GM23248 (cell line): ENCODE data around the gene EFS. TPM values are rescaled to one million over a fixed set of nuclear protein-coding genes. Genes with fewer than 3 reads are reported as not detected.

Source experiments
- DNase-seq: peaks from one replicate; pipeline ENCODE4 v3.0.0-alpha.2; 2015
- H2AFZ ChIP-seq: fragments of 200-600 bp; sonication (generic); 2 replicates; pipeline ENCODE4 v1.6.1; 2016; ENCODE audit warnings: antibody characterized with exemption
- H3F3A ChIP-seq: fragments of 200-600 bp; sonication (generic); 2 replicates; pipeline ENCODE4 v1.6.1; 2016; ENCODE audit warnings: mild to moderate bottlenecking, antibody characterized with exemption, mixed run types; ENCODE audit not compliant: insufficient read depth
- H3K27ac ChIP-seq: fragments of 200-600 bp; sonication (generic); 2 replicates; pipeline ENCODE4 v1.5.1; 2016; ENCODE audit warnings: mild to moderate bottlenecking
- H3K27me3 ChIP-seq: fragments of 200-600 bp; sonication (generic); replicated peaks from 2 replicates; pipeline ENCODE4 v1.6.1; 2016; ENCODE audit warnings: mild to moderate bottlenecking; ENCODE audit not compliant: insufficient read depth
- H3K36me3 ChIP-seq: fragments of 200-600 bp; sonication (generic); 2 replicates; pipeline ENCODE4 v1.6.1; 2016; ENCODE audit warnings: low read depth, mild to moderate bottlenecking
- H3K4me1 ChIP-seq: fragments of 200-600 bp; sonication (generic); 2 replicates; pipeline ENCODE4 v1.6.1; 2016; ENCODE audit warnings: mild to moderate bottlenecking; ENCODE audit not compliant: insufficient read depth
- H3K4me2 ChIP-seq: fragments of 200-600 bp; sonication (generic); one replicate; pipeline ENCODE4 v1.6.1; 2016; ENCODE audit warnings: mild to moderate bottlenecking; ENCODE audit not compliant: unreplicated experiment
- H3K4me3 ChIP-seq: fragments of 200-600 bp; sonication (generic); 2 replicates; pipeline ENCODE4 v1.5.1; 2016; ENCODE audit warnings: mild to moderate bottlenecking
- H3K79me2 ChIP-seq: fragments of 200-600 bp; sonication (generic); 2 replicates; pipeline ENCODE4 v1.6.1; 2016; ENCODE audit warnings: mild to moderate bottlenecking; ENCODE audit not compliant: insufficient read depth
- H3K9ac ChIP-seq: fragments of 200-600 bp; sonication (generic); 2 replicates; pipeline ENCODE4 v1.6.1; 2016; ENCODE audit warnings: mild to moderate bottlenecking
- H3K9me2 ChIP-seq: fragments of 200-600 bp; sonication (generic); 2 replicates; pipeline ENCODE4 v1.6.1; 2016; ENCODE audit warnings: mixed run types, mild to moderate bottlenecking, moderate library complexity; ENCODE audit not compliant: insufficient read depth
- H3K9me3 ChIP-seq: fragments of 200-600 bp; sonication (generic); one replicate; pipeline ENCODE4 v1.6.1; 2017; ENCODE audit warnings: low read depth
- H4K20me1 ChIP-seq: fragments of 200-600 bp; sonication (generic); 2 replicates; pipeline ENCODE4 v1.6.0; 2016; ENCODE audit not compliant: insufficient read depth
- EZH2 ChIP-seq: fragments of 200-600 bp; sonication (generic); IDR thresholded peaks from 2 replicates; pipeline ENCODE4 v1.6.1; 2018; ENCODE audit warnings: antibody characterized with exemption, mild to moderate bottlenecking; ENCODE audit not compliant: insufficient read depth, poor library complexity, severe bottlenecking
- EZH2phosphoT487 ChIP-seq: fragments of 200-600 bp; sonication (generic); IDR thresholded peaks from 2 replicates; pipeline ENCODE4 v1.6.1; 2018; ENCODE audit warnings: antibody characterized with exemption, moderate library complexity, mild to moderate bottlenecking, low read depth; ENCODE audit not compliant: insufficient read depth
- WGBS, 2 experiments: methylation state at CpG; one replicate each; pipeline ENCODE4 v1.1.6; 2015 to 2017; ENCODE audit warnings: low lambda C conversion rate in 2 of 2, low coverage in 1 of 2; ENCODE audit errors: missing lambda C conversion rate in 2 of 2; 5-methylcytosine and 5-hydroxymethylcytosine counted together
- in situ Hi-C: fragments of 300-500 bp; cut with MboI; formaldehyde crosslinking; loops from 2 replicates; pipeline ENCODE4 v1.15.0; 2020
- polyA plus RNA-seq: library from polyadenylated mRNA; unstranded; fragments of >200 nt; fragmentation: Nextera tagmentation; extraction: Ambion mirVana; gene quantifications from 2 replicates; pipeline ENCODE4 v1.2.1, GENCODE V29; 2016
- total RNA-seq: library from RNA; depleted of rRNA; stranded (reverse); fragments of >200 nt; shearing (Covaris generic); gene quantifications from 2 replicates; pipeline ENCODE4 v1.2.3, GENCODE V29; 2014

The EFS gene
- total and polyA plus RNA-seq, 2 experiments from 2014 or later, result 4.2 to 17.3 TPM

DNA sequence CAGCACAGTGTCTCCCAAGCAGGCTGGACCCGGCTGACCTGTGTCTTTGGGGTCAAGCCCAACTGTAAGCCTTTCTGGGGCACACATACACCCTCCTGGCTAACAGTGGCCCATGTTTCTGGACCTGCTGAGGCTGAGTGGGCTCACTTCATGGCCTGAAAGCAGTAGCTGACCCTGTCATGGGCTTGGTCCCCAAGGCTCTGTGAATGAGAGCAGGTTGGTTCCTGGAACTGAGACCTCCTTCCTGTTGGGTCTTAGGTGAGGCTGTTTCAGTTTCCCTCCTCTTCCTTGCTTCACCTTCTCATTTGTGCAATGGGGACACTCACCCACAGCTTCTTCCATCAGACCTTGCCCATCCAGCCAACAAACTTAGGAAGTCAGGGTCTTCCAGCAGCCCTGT, 6.9 kb upstream of the EFS start:
- no peak for TF ChIP-seq EZH2phosphoT487
- TF ChIP-seq EZH2, result no peak
- no peaks in the 10 kb centered on the region for H3K79me2 ChIP-seq
- no peaks in the 10 kb centered on the region for H3K27me3 ChIP-seq
- 23 to 26% methylated on average over 1 of the region's 1 CpG for WGBS, 2 experiments
- H4K20me1 ChIP-seq, result no peaks in the 10 kb centered on the region
- H2AFZ ChIP-seq, result no peak overlapping the region
- no peaks in the 10 kb centered on the region for H3K4me1 ChIP-seq
- H3K4me2 ChIP-seq, result no peak overlapping the region
- H3K4me3 ChIP-seq, result no peak overlapping the region
- H3K9me3 ChIP-seq, result no peaks in the 10 kb centered on the region
- no peak overlapping the region for H3K9ac ChIP-seq
- H3F3A ChIP-seq, result peaks cover 4% of the 10 kb centered on the region; the same call in 1 of the 2 replicates
- in situ Hi-C loops, result no loop called here
- no peak for DNase-seq
- H3K9me2 ChIP-seq, result no peaks in the 10 kb centered on the region
- H3K36me3 ChIP-seq, result no peaks in the 10 kb centered on the region
- no peak overlapping the region for H3K27ac ChIP-seq

DNA sequence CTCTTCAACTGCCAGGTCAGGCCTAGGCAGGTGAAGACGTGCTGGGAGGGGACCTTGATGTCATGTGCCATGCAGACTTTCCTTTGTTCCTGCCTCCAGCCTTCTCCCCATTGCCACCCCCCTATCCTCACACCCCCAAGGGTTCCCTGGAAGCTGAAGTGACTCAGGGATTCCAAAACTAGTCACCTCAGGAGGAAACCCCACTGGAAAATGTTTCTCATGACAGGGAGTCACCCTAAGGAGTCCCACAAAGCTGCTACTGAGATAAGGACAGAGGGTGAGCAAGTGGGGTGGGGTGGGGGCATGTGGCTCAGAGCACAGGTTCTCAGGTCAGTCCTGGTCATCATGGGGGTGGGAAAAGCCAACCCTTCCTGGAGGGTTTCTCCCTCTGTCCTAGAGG, 5.2 kb upstream of the EFS start:
- Histone ChIP-seq H3K9ac (no peak overlapping the region), H3F3A (peaks cover 5% of the 10 kb centered on the region; the same call in 1 of the 2 replicates), H3K36me3 (no peaks in the 10 kb centered on the region), H3K79me2 (no peaks in the 10 kb centered on the region), H3K9me2 (no peaks in the 10 kb centered on the region), H3K4me2 (no peak overlapping the region), H3K9me3 (no peaks in the 10 kb centered on the region), H2AFZ (no peak overlapping the region), H4K20me1 (no peaks in the 10 kb centered on the region), H3K27me3 (no peaks in the 10 kb centered on the region), H3K4me3 (no peak overlapping the region), H3K4me1 (no peaks in the 10 kb centered on the region), H3K27ac (no peak overlapping the region)
- 11 to 17% methylated on average over 1 of the region's 1 CpG for WGBS, 2 experiments
- no peak for TF ChIP-seq EZH2
- no peak for TF ChIP-seq EZH2phosphoT487
- DNase-seq, result peak; percentile 43
- in situ Hi-C loops, result no loop called here

DNA sequence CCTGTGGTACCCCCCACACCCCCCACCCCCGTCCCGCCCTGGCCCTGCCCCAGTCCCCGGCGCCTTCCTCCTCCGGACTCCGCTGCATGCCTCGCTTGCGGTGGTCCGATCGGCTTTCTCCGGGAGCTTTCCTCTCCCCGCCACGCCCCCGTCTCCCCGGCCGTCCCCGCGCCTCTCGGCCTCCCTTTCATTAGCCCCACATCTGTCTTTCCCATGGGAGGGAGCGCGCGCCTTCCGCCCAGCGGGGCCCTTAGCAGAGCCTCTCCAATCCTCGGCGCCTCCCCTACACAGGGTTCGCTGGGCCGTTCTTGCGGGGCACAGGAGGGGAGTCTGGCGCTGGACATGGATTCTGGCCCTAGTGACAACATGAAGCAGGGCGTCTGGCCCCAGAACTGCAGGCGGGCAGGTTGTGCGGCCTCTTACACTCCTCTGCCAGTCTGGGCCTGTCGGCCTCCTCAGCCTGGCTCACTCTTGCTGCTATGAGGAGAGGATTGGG, 1.5 kb upstream of the EFS start:
- peak; percentile 79 for DNase-seq
- Histone ChIP-seq H3K4me2 (peak overlapping the region; percentile 32), H4K20me1 (no peaks in the 10 kb centered on the region), H3K36me3 (no peaks in the 10 kb centered on the region), H3K27ac (peak overlapping the region; percentile 79), H3K9me2 (no peaks in the 10 kb centered on the region), H2AFZ (peak overlapping the region; percentile 76), H3K9ac (peak overlapping the region; percentile 95), H3K9me3 (no peaks in the 10 kb centered on the region), H3F3A (peaks cover 18% of the 10 kb centered on the region), H3K4me1 (peaks cover 17% of the 10 kb centered on the region), H3K79me2 (peaks cover 25% of the 10 kb centered on the region), H3K27me3 (no peaks in the 10 kb centered on the region), H3K4me3 (peak overlapping the region; percentile 85; the same call in 1 of the 2 replicates)
- in situ Hi-C loops, result no loop called here
- 4 to 7% methylated on average over 15 to 34 of the region's 34 CpGs for WGBS, 2 experiments
- TF ChIP-seq EZH2phosphoT487 (no peak), EZH2 (no peak)

DNA sequence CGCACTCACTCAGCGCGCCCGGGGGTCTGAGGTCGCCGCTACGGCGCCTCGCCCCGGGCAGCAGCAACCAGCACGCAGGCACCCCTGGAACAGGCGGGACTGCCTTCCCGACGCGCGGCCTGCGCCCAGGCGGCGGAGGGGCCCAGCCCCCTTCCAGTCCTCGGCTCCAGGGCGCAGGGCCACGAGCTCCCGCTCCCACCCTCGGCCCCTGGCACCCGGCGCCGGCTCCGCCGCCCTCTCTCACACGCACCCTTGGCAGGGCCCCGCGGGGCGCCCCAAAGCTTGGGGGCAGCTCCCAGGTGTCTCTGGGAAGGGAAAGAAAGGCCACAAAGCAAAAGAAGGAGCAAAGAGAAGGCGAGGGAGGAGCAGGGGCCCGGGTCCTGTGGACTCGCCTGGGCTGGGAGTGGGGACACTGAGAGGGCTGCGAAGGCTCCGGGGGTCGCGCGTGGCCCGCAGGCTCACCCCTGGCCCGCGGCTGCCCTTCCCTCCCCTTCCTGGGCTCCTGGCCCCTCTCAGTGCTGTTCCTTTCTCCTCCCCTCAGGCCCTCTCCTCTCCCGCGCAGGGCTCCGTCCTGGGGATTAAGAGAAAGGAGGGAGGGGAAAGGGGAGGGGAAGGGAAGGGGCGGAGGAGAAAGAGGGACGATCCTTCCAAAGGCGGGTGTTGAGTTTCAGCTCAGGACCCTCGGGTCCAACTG, 907 bp upstream of the EFS start:
- peak; percentile 64 for DNase-seq
- Histone ChIP-seq H3K4me1 (peaks cover 17% of the 10 kb centered on the region), H3K36me3 (no peaks in the 10 kb centered on the region), H4K20me1 (no peaks in the 10 kb centered on the region), H3K27ac (peak overlapping the region; percentile 79), H3F3A (peaks cover 21% of the 10 kb centered on the region), H3K27me3 (no peaks in the 10 kb centered on the region), H3K9me2 (no peaks in the 10 kb centered on the region), H3K4me3 (peak overlapping the region; percentile 85), H3K4me2 (peak overlapping the region; percentile 96), H3K79me2 (peaks cover 28% of the 10 kb centered on the region), H3K9me3 (no peaks in the 10 kb centered on the region), H3K9ac (peak overlapping the region; percentile 95), H2AFZ (peak overlapping the region; percentile 76)
- in situ Hi-C loops, result no loop called here
- TF ChIP-seq EZH2 (no peak), EZH2phosphoT487 (no peak)
- WGBS, 2 experiments, result 1 to 2% methylated on average over 27 to 48 of the region's 51 CpGs
